ENCODE results near the gene SPEM2.

The SPEM2 gene

DNA sequence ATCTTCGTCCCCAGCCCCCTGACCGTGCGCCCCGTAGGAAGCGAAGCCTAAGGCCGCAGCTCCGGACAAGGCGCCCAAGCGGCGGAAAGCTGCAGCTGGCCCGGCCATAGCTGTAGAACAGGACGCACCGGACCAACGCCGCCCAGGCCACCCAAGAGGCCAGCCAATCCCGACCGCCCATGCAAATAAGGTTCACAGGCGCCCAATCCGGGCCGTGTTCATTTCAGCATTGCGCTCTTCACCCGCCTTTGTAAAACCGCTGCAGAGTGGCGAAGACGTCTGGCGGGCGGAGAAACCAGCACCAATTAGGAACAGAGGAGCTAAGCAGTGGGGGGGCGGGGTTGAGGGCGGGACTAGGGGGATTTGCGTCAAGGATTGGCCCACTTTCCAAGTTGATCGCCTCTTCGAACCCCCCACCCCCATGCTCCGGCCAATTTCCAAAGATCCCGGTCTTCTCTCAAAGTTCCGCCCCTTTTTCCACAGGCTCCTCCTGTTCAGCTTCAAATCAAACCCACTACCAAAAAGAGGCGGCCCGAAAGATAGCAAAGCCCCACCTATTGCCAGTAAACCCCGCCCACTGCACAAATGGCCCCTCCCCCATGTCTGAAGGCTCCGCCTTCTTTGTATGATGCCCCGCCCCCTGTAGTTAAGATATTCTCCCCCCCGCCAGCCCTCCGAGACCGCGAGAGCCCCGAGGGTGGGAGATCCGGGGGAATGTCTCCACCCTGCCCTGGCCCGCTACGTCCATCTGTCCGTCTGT lies 21.3 kb upstream of the SPEM2 start, which contains the start of gene TMEM256:
TMEM256 (minus strand) TSS at position 121 of the 760 bp plus-strand sequence; CDS start at position 108, 13 bp downstream.
- DNase-seq: peak; percentile 97

DNA sequence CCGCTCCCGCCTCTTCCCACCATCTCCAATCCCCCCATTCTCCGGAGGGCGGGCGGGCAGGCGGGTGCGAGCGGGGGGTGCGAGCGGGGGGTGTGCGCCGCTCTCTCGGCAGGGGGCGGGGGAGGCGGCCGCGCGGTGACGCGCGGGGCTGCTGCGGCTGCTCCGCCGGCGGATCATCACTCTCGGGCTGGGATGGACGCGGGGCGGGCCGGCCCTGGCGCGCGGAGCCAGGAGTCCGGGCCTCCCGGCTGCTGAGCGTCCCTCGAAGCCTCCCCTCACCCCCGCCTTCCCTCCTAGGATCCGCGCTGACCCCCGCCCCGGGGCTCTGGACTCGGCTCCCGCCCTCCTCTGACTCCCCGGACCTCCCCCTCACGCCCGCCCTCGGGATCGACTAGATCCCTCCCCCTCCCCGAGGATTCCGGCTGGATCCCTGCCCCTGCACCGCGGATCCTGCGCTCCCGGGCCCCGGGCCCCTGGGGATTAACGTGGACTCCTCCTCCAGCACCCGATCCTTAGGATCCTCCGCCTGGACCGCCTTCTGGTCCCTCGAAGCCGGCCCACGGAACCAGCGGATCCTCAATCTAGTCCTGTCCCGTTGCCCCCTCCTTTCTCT lies 20.6 kb upstream of the SPEM2 start:
- peak; percentile 77 to 78 for DNase-seq

DNA sequence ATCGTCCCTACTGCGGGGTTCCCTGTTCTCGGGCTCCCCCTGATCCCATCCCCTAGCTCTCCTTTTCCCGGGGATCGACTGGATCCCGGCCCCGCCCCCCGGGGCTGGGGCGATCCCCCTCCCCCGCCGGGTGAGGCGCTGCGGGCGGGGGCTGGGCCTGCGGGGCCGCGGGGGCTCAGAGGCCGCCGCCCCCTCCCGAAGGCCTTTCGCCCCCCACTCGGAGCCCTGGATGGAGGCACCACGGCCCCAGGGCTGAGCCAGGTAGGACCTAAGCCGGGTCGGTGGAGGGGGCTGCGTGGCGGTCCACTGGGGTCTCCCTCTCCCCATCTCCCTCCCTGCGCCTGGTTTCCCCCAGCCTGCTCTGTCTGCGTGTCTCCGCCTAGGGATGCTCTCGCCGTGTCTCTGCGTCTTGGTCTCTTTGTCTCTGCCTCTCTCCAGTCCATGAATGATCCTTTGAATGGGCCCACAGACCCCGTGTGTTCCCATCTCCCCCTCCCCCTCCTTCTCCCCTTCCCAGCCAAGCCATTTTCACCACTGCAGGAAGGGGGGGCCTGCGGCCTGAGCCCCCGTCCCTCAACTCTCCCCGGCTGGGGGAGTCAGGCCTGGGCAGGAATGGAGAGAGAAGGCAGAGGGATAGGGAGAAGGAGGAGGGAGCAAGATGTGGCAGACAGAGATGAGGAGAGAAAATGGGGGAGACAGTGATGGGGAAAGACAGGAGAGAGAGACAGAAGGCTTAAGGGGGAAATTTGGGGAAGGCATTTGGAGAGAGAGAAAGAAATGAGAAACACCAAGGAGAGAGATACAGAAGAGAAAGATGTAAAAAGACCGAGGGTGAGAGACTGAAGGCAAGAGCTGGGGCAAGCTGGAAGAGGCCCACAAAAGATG lies 19.8 kb upstream of the SPEM2 start:
- no peak for DNase-seq

DNA sequence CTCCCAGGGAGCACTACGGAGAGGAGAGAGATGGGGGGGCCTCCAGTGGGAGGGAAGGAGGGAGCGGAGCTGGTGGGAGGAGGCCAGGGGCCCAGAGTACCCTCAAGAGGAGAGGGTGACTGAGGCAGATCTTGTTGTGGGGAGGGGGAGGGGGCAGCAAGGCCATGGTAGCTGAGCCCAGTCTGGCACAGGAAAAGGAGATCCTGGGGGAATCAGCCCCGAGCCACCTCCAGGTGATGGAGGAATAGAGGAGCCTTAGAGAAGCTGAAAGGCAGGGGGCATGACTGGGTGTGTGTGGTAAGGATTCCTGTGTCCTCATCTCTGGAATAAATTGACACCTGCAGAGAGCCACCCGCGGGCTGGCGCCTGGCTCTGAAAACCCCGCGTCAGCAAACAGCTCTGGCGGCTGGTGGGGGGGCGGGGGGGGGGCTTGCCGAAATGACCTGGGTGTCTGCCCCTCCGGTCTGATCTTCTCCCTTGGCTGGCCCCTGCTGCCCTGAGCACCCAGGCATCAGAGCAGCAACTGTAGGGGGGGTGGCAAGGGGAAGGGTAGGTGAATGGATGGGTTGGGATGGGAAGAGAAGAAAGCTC lies 19.1 kb upstream of the SPEM2 start:
- no peak for DNase-seq

DNA sequence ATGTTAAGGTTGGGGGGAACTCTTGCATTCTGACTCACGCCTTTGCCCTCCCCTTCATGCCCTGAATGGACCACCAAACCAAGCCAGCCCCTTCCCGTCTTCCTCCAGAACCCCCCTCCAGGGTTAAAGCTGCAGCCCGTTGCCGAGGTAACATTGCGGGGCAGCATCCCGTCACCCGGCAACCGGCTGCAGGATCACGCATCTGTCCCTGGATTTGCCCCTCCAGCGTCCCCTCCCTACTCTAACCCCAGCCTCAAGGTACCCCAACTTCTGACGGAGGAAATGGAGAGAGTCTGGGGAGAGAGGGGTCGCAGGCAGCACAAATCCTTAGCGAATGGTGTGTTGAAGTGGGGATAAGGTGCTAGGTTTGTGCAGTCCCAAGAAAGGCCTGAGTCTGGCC lies 18.3 kb upstream of the SPEM2 start:
- DNase-seq: no peak

DNA sequence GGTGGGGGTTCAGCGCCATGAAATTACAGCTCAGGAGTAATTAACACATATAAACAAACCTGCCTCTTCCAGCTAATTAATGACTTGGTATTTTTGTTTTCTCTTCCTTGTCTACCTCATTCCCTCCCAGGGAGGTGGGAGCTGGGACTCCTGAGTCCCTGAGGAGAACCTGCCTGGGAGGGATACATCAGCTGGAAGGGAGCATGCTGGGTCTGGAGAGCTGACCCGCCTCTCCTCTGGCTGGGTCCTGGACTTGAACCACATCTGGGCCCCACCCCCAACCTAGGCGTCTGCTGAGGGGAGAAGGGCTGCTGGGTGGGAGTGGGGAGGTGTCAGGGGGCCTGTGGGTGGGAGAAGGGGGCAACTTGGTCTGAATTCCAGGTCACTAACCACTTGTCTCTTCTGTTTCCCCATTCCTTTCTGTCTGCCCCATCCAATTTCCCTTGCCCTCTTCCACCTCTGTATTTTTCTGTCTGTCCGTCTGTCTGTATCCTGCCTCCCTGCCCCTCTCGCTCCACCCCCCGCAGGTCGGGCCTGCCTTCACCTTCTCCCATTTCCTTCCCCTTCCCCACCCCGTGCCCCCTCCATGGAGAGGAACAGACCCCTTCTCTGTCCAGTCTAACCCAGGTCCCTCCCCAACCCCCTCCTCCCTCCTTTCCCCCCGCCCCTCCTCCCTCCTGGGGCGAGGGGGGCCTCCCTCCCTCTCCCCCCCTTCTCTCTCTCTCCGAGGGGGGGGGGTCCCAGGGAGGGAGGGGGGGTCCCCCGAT lies 17.7 kb upstream of the SPEM2 start, which contains the start of gene NLGN2:
NLGN2 (plus strand) TSS at position 361 of the 767 bp plus-strand sequence. CDS start 411 bp downstream, outside the sequence.
- DNase-seq: no peak

DNA sequence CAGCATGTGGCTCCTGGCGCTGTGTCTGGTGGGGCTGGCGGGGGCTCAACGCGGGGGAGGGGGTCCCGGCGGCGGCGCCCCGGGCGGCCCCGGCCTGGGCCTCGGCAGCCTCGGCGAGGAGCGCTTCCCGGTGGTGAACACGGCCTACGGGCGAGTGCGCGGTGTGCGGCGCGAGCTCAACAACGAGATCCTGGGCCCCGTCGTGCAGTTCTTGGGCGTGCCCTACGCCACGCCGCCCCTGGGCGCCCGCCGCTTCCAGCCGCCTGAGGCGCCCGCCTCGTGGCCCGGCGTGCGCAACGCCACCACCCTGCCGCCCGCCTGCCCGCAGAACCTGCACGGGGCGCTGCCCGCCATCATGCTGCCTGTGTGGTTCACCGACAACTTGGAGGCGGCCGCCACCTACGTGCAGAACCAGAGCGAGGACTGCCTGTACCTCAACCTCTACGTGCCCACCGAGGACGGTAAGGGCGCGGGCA lies 17.1 kb upstream of the SPEM2 start:
- DNase-seq: peak; percentile 46 to 52

DNA sequence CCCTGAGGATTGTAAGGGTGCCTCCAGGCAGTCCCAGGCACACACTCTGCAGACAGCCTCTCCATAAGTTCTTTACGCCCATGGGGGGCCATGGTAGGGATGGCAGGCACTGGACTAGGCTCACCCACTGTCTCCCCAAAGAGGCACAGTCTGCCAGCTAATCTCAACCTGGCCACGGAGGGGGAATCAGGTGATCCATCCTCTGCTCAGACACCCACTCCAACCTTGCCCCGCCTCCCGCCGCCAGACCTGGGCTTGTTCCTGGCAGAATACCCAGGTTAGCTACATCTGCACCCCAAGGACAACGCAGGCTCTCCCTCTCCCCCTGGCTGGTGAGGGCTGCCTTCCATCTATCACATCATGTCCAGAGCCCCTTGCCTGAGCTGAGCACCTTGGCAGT lies 16.6 kb upstream of the SPEM2 start:
- no peak for DNase-seq

DNA sequence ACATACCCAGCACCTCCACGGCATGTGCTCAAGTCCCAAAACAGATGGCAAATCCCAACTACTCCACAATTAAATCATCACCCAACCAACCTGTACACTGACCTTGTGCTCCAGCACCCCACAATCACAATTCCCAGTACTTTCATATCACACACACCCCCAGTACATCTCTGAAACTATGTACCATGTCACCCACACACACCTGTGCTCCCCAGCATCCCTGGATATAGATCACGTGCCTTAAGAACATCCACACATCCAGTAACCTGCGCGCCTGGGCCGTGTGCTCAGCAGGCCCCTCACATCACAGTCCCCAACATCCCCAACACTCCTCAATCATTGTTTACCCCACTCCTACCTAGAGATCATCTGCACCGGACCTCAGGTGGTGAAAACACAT lies 15.7 kb upstream of the SPEM2 start:
- DNase-seq: no peak

DNA sequence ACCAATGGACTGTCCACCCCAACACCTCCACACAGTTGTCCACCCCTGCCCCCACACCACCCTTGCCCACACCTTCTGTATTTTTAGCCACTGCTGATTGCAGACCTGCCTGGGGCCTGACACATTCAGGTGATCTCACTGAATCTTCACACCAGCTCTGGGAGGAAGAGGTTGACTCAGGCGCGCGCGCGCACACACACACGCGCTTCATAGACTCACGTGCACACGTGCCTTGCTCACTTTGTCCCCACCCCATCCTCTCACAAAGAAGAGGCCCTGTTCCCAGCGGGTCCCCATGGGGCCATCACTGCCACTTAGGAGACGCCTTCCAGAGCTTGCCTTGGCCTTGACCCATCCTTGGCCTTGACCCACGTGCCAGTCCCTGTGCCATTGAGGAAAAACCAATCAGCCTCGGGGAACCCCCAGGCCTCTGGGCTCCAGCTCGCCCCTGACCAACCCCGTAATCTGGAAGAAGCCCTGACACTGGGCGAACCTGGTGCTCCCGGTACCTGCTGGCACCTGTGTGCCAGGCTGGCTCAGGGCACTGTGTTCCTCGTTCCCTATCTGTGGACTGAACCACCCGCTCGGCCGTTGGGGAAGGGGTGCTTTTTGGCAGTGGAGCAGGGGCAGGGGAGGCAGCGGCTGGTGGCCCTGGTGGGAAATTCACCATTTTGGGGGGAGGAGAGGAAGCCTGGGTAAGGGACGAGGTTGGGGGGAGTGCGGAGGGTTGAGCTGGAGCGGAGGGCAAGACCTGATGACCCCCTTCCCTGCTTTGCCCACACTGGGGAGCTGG lies 14.6 kb upstream of the SPEM2 start:
- DNase-seq: no peak

DNA sequence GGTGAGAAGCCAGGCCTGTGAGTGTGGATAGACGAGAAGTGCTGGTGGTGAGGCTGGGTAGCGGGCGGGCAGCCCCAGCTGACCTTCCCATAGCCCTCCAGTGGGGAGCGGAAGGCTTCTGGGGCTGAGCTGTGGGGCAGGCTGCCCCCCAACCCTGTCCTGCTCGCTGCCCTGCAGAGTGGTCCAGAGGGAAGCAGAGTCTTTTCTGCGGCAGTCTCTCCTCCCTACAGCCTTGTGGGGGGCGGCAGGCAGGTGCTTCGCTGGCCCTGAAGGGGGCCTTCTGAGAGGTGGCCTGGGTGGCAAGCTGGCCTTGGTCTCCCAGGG lies 14.0 kb upstream of the SPEM2 start:
- no peak for DNase-seq

DNA sequence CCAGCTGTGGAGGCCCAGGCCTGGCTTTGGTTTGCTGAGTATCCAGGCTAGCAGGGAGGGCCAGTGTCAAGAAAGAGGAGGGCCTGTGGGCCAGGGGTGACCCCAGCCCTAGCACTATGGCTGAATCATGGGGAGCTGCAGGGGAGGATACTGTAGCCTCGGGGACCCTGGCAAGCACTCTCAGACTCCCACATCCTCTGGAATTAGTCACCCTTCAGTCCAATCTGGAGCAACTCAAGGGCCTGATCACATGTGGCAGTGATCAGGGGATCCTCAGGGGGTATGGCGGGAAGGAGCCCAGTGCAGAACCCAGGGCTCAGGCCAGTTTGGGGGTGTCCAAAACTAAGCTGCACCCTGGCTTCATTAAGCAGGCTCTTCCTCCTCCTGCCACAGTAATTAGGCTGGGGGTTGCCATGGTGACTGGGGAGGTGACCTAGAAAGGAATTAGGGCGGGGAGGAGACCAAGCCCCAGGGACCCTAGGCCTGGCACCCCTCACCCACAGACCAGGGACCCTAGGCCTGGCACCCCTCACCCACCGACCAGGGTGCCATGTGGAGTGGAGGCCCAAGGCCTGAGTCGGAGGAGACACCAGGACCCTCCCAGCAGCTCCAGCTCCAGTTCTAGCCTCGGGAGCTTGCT lies 11.9 kb upstream of the SPEM2 start:
- no peak for DNase-seq

DNA sequence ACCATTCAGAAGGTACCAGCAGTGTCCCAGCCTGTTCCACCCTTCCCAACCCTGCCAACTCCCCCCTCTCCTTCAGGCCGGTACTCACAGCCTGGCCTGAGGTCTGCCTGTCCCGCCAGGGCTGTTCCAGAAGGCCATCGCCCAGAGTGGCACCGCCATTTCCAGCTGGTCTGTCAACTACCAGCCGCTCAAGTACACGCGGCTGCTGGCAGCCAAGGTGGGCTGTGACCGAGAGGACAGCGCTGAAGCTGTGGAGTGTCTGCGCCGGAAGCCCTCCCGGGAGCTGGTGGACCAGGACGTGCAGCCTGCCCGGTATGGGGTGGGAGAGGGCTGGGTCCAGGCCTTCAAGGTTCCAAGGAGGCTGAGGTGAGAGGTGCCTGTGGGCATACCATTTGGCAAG lies 10.6 kb upstream of the SPEM2 start:
- no peak for DNase-seq

DNA sequence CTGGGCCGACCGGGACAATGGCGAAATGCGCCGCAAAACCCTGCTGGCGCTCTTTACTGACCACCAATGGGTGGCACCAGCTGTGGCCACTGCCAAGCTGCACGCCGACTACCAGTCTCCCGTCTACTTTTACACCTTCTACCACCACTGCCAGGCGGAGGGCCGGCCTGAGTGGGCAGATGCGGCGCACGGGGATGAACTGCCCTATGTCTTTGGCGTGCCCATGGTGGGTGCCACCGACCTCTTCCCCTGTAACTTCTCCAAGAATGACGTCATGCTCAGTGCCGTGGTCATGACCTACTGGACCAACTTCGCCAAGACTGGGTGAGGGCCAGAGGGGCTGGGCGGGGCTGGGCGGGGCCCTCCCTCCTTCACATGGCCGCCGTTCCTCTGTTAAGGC lies 9.6 kb upstream of the SPEM2 start:
- DNase-seq: no peak

DNA sequence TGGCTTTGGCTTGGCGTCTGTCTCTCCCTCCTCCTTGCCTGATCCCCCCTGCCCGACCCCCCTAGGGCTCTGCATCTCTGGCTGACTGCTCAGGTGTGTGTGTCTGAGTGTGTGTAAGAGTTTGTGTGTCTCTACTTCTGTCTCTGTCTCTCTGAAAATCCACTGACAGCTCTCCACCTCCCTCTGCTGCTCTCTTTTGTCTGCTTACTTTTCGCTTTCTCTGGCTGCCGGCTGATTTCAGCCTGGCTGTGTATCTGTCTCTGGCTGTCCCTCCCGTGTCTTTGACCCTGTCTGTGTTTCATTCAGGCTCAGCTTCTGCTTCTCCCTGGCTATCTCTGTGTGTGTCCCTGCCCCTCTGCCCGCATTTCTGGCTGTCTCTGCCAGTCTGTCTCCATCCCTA lies 9.1 kb upstream of the SPEM2 start:
- no peak for DNase-seq

DNA sequence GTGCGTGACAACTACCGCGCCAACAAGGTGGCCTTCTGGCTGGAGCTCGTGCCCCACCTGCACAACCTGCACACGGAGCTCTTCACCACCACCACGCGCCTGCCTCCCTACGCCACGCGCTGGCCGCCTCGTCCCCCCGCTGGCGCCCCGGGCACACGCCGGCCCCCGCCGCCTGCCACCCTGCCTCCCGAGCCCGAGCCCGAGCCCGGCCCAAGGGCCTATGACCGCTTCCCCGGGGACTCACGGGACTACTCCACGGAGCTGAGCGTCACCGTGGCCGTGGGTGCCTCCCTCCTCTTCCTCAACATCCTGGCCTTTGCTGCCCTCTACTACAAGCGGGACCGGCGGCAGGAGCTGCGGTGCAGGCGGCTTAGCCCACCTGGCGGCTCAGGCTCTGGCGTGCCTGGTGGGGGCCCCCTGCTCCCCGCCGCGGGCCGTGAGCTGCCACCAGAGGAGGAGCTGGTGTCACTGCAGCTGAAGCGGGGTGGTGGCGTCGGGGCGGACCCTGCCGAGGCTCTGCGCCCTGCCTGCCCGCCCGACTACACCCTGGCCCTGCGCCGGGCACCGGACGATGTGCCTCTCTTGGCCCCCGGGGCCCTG lies 8.3 kb upstream of the SPEM2 start:
- DNase-seq: no peak

DNA sequence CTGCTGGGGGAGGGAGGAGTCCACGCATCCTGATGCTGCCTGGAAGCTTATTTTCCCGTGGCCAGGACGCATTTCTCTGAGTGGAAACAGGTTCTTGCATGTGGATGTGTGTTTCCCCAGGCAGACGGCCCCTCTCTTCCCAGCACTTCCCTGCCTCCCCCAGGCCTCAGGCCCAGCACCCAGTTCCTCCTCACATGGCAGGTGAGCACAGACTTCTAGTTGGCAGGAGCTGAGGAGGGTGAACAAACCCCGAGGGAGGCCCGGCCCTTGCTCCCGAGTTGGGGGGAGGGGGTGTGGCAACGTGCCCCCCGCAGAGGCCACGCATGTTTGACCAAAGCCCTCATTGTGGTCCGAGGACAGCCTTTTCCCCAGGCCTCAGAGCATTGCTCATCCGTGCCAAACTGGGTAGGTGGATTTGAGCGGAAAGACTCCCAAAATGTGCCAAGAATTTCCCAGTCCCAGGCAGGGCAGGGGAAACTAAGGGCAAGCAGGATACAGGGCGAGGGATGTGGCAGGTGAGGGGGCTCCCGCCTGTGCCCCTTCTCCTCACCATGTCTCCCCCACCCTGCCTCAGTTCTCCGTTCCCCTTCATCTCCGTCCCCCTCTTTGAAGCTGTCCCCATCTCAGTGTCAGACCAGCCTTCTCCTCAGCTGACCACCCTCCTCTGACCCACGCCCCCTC lies 6.8 kb upstream of the SPEM2 start:
- DNase-seq: no peak

DNA sequence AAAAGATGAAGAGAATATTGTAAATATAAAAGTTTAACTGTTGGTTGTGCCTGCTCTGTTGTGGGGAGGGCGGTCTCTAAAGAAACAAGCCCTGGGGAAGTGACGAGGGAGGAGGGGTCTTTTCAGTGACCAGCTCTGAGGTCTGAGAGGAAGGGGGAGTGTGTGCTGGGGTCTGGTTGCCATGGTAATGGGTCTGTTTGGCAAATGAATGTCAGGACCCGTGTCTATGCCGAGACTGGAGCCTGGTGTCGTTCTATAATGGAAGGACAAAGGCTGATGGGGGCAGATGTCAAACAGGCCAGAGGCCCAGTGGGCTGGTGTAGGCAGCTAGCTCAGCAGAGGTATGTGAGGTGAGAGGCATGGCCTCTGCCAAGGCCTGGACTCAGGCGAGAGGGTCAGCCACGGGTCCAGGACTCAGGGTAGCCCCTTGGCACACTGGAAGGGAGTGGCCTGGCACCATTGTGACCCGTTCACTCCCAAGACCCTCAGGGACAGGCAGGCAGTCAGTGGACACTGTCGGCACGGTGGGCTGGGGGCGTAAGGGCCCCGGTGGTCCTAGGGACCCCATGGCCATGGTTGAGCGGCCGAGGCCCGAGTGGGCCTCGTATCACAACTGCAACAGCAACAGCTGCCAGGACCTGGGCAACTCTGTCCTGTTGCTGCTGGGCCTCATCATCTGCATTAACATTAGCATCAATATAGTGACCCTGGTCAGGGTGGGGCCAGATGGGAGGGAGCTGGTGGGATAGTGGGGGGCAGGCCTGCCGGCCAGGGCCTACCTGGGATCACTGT lies 5.4 kb upstream of the SPEM2 start, which contains the start of gene SPEM1:
SPEM1 (plus strand) TSS at position 506 of the 792 bp plus-strand sequence; CDS start at position 567, 61 bp downstream.
- DNase-seq: no peak

DNA sequence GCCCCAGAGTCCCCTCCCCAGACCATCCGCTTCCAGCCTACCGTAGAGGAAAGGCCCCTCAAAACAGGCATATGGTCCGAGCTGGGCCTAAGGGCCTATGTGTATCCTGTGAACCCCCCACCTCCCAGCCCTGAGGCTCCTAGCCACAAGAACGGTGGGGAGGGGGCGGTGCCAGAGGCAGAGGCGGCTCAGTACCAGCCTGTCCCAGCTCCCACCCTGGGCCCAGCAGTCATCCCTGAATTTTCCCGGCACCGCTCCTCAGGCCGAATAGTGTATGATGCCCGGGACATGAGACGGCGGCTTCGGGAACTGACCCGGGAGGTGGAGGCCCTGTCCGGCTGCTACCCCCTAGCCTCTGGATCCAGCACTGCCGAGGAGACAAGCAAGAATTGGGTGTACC lies 4.2 kb upstream of the SPEM2 start:
- DNase-seq: no peak

Measured in CD4-positive, alpha-beta T cell treated with Interleukin-1 beta for 1 hour (primary cell).